ENCODE results near the gene KRTCAP2.

The KRTCAP2 gene

GRCh38 chr1:155173478-155174323, 597 bp upstream of the KRTCAP2 start, which contains the start of gene TRIM46:
TSS of gene TRIM46 (plus strand) at chr1:155173849. CDS start at chr1:155173967, 118 bp downstream.
- TF ChIP-seq ZFX (IDR thresholded peaks at IDR 0.05; ENCODE audit: borderline replicate concordance), result no peak
- peak; percentile 78 for TF ChIP-seq CTCF (IDR thresholded peaks at IDR 0.05)
- H3K27ac ChIP-seq, result peak within 1 kb of the TSS; percentile 87

- peak overlapping the region; percentile 87 for H3K27ac ChIP-seq
- TF ChIP-seq ZFX (IDR thresholded peaks at IDR 0.05; ENCODE audit: borderline replicate concordance) (no peak), CTCF (IDR thresholded peaks at IDR 0.05) (no peak)
Observed at GRCh38 chr1:155171836-155172731, 1.0 kb downstream of the KRTCAP2 start.

- TF ChIP-seq CTCF (IDR thresholded peaks at IDR 0.05), result no peak
- no peak for TF ChIP-seq ZFX (IDR thresholded peaks at IDR 0.05; ENCODE audit: borderline replicate concordance)
- H3K27ac ChIP-seq, result no peak overlapping the region
Observed at GRCh38 chr1:155170806-155171205, 2.3 kb downstream of the KRTCAP2 start.

- TF ChIP-seq ZFX (IDR thresholded peaks at IDR 0.05; ENCODE audit: borderline replicate concordance), result no peak
- no peak for TF ChIP-seq CTCF (IDR thresholded peaks at IDR 0.05)
- H3K27ac ChIP-seq, result no peak overlapping the region
Observed at GRCh38 chr1:155170101-155170785, 2.9 kb downstream of the KRTCAP2 start.

DNA sequence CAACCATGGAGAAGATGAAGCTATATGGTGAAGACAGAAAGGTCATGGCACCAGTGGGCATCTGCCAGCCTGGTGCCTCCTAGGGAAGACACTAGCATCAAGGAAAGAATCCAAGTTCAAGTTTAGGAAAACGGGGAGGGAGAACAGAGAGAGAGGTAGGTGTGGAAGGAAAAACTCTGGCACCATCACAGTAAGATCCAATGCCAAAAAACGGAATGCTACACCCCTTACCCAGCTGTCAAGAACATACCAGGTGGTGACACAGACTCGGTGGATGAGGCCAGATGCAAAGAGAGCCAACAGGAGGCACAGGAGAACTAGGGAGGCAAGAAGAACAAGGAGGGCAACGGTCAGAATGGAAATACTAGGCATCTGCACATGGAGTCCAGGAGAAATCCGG, 3.6 kb downstream of the KRTCAP2 start:
- TF ChIP-seq ZFX (IDR thresholded peaks at IDR 0.05; ENCODE audit: borderline replicate concordance), result no peak
- TF ChIP-seq CTCF (IDR thresholded peaks at IDR 0.05), result no peak
- no peak overlapping the region for H3K27ac ChIP-seq

- TF ChIP-seq CTCF (IDR thresholded peaks at IDR 0.05) (no peak), ZFX (IDR thresholded peaks at IDR 0.05; ENCODE audit: borderline replicate concordance) (no peak)
- H3K27ac ChIP-seq, result no peak overlapping the region
Observed at GRCh38 chr1:155168456-155169210, 4.5 kb downstream of the KRTCAP2 start.

Measured in 22Rv1 (cell line).